Neural crest cell (in vitro differentiated cells): Measurements from ENCODE around the gene PSPC1. TPM values are rescaled to one million over a fixed set of nuclear protein-coding genes. Genes with fewer than 3 reads are reported as not detected.
"Not testable (repeated sequence)": the region's sequence is repeated elsewhere in the genome, so short reads cannot be mapped to it uniquely, and the experiment has no call there.

Experiments
- DNase-seq: peaks from one replicate; pipeline ENCODE4 v3.0.0; 2021; ENCODE audit warnings: low read depth, mixed read lengths, low spot score
- H3K27ac Mint-ChIP-seq: one replicate; pipeline ENCODE4 v1.8.0; 2021; ENCODE audit warnings: mild to moderate bottlenecking, mixed read lengths; ENCODE audit not compliant: unreplicated experiment
- H3K27me3 Mint-ChIP-seq: 2 replicates; pipeline ENCODE4 v1.8.0; 2021; ENCODE audit warnings: low read depth, mild to moderate bottlenecking, mixed read lengths
- H3K36me3 Mint-ChIP-seq: 2 replicates; pipeline ENCODE4 v1.8.0; 2021; ENCODE audit warnings: low read depth, mild to moderate bottlenecking, mixed read lengths
- H3K4me1 Mint-ChIP-seq: 2 replicates; pipeline ENCODE4 v1.8.0; 2021; ENCODE audit warnings: mixed read lengths
- H3K4me3 Mint-ChIP-seq: one replicate; pipeline ENCODE4 v1.8.0; 2021; ENCODE audit warnings: mild to moderate bottlenecking, mixed read lengths
- H3K9me3 Mint-ChIP-seq: 2 replicates; pipeline ENCODE4 v1.8.0; 2021; ENCODE audit warnings: mixed read lengths
- CTCF ChIP-seq: fragments of 200-600 bp; sonication (generic); conservative IDR thresholded peaks from 2 replicates; pipeline ENCODE4 v1.5.0; 2021; ENCODE audit warnings: antibody characterized with exemption, mild to moderate bottlenecking
- long read RNA-seq: library from polyadenylated mRNA; unstranded; transcript quantifications from one replicate; pipeline ENCODE4 v2.0.0, GENCODE V29; 2020
- total RNA-seq: library from RNA; stranded (reverse); gene quantifications from 2 replicates; pipeline ENCODE4 v1.2.1, GENCODE V29; 2021

PSPC1 gene
- 81.1 and 85.3 TPM in 2 replicates for total RNA-seq
- long read RNA-seq, transcript PSPC1-203 (8 exons, 1,647 nt), result minor isoform, 11 of 142 reads
- long read RNA-seq, transcript PSPC1-201 (9 exons, 2,407 nt), result major isoform, 78 of 142 reads
- long read RNA-seq, transcript PSPC1-204 (8 exons, 1,709 nt), result minor isoform, 14 of 142 reads
- long read RNA-seq, partial matches to known transcripts, result 22 of 142 reads
- long read RNA-seq, other reads (novel, unspliced or antisense), result 17 of 142 reads

GRCh38 chr13:19782727-19783682 lies at the start of gene PSPC1:
Gene PSPC1 (minus strand): TSS chr13:19782945. CDS start chr13:19782757, 188 bp downstream.
- H3K4me1 Mint-ChIP-seq, result peaks cover 15% of the 10 kb centered on the region
- H3K27ac Mint-ChIP-seq, result peak within 1 kb of the TSS; percentile 99
- DNase-seq, result peak; percentile 92
- H3K36me3 Mint-ChIP-seq, result peaks cover 12% of the 10 kb centered on the region
- H3K4me3 Mint-ChIP-seq, result peak within 1 kb of the TSS; percentile 99
- not testable (repeated sequence) for H3K9me3 Mint-ChIP-seq, H3K27me3 Mint-ChIP-seq

- Mint-ChIP-seq H3K4me1 (no peaks in the 10 kb centered on the region), H3K36me3 (peaks cover 27% of the 10 kb centered on the region), H3K27ac (no peak overlapping the region), H3K27me3 (no peaks in the 10 kb centered on the region), H3K4me3 (no peak overlapping the region), H3K9me3 (no peaks in the 10 kb centered on the region)
- no peak for TF ChIP-seq CTCF
- no peak for DNase-seq
Measured at GRCh38 chr13:19822673-19823072, 39.9 kb upstream of the PSPC1 start.

GRCh38 chr13:19818223-19818842 lies 35.6 kb upstream of the PSPC1 start:
- TF ChIP-seq CTCF, result peak; percentile 74
- peak; percentile 59 for DNase-seq
- Mint-ChIP-seq H3K4me3 (no peak overlapping the region), H3K4me1 (no peaks in the 10 kb centered on the region), H3K27ac (no peak overlapping the region), H3K27me3 (no peaks in the 10 kb centered on the region), H3K9me3 (no peaks in the 10 kb centered on the region), H3K36me3 (peaks cover 18% of the 10 kb centered on the region)

GRCh38 chr13:19817510-19818158 lies 34.9 kb upstream of the PSPC1 start:
- Mint-ChIP-seq H3K9me3 (no peaks in the 10 kb centered on the region), H3K27me3 (no peaks in the 10 kb centered on the region), H3K4me1 (no peaks in the 10 kb centered on the region), H3K4me3 (no peak overlapping the region), H3K27ac (no peak overlapping the region), H3K36me3 (peaks cover 18% of the 10 kb centered on the region)
- no peak for DNase-seq
- TF ChIP-seq CTCF, result no peak

- H3K27me3 Mint-ChIP-seq, result no peaks in the 10 kb centered on the region
- no peaks in the 10 kb centered on the region for H3K4me1 Mint-ChIP-seq
- no peak overlapping the region for H3K4me3 Mint-ChIP-seq
- no peak overlapping the region for H3K27ac Mint-ChIP-seq
- H3K9me3 Mint-ChIP-seq, result no peaks in the 10 kb centered on the region
- no peak for DNase-seq
- TF ChIP-seq CTCF, result no peak
- H3K36me3 Mint-ChIP-seq, result peaks cover 21% of the 10 kb centered on the region
Measured at GRCh38 chr13:19817106-19817505, 34.4 kb upstream of the PSPC1 start.

GRCh38 chr13:19815842-19816241 lies 33.1 kb upstream of the PSPC1 start:
- H3K9me3 Mint-ChIP-seq, H3K27me3 Mint-ChIP-seq, DNase-seq, H3K4me1 Mint-ChIP-seq, H3K27ac Mint-ChIP-seq, H3K4me3 Mint-ChIP-seq: not testable (repeated sequence)
- H3K36me3 Mint-ChIP-seq, result peaks cover 18% of the 10 kb centered on the region
